Measurements from ENCODE around the gene CHERP.

- TF ChIP-seq POLR2A (IDR thresholded peaks at IDR 0.05) (no peak), CTCF (IDR thresholded peaks at IDR 0.05) (no peak)
These were observed 48.9 kb upstream of the CHERP start for GRCh38 chr19:16590876-16591802.
